HG02884 (cell line): ENCODE data around the gene AQP7.
A peak's percentile ranks its signal among the peaks of the same experiment; 100 is the strongest.
"Not testable (repeated sequence)": the region's sequence is repeated elsewhere in the genome, so short reads cannot be mapped to it uniquely, and the experiment has no call there.

Experiments used
- ATAC-seq: cut with Tn5 transposase; IDR thresholded peaks from one replicate; pipeline ENCODE4 v1.9.1; 2021; ENCODE audit warnings: mild to moderate bottlenecking, moderate library complexity; ENCODE audit not compliant: unreplicated experiment

AQP7 gene

DNA sequence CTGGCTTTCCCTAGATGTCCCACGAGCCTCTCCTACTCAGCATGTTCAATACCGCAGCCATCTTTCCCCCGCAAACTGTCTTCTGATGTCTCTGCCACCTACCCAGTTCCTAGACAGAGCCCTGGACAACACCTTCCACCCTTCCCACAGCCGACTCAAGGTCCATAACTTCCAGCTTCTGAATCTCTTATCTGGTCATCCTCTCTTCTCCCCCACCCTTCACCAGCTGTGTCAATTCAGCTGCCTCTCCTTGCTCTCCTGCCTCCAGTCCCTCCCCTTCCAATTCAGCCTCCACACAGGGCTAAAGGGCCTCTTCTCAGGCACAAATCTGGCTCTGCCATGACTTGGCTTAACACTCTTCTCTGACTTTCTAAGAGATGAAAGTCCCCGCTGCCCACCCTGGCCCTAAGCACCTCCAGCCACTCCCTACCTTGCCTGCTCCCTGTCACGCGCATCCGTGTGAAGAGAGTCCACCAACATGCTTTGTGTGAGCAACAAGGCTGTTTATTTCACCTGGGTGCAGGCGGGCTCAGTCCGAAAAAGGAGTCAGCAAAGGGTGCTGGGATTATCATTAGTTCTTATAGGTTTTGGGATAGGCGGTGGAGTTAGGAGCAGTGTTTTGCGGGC lies 25.2 kb downstream of the AQP7 start:
- no peak for ATAC-seq

DNA sequence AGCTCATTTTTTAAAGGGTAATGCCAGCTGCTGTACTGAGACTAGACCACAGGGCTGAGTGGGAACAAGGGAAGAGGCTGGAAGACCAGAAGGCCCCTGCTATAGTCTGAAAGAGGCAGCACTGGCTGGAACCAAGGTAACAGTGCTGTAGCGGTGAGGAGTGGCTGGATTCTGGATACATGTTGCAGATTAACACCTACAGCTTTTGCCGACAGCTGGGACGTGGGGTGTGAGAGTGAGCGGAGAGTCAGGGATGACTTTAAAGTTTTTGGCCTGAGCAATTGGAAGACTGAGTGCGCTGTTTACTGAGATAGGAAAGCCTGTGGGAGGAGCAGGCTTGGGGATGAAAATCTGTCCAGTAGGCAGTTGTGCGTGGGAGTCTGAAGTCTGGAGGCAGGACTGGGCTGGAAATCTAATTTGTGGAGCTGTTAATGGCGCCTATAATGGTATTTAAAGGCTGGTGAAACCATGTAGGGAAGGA lies 26.5 kb downstream of the AQP7 start:
- ATAC-seq = no peak

DNA sequence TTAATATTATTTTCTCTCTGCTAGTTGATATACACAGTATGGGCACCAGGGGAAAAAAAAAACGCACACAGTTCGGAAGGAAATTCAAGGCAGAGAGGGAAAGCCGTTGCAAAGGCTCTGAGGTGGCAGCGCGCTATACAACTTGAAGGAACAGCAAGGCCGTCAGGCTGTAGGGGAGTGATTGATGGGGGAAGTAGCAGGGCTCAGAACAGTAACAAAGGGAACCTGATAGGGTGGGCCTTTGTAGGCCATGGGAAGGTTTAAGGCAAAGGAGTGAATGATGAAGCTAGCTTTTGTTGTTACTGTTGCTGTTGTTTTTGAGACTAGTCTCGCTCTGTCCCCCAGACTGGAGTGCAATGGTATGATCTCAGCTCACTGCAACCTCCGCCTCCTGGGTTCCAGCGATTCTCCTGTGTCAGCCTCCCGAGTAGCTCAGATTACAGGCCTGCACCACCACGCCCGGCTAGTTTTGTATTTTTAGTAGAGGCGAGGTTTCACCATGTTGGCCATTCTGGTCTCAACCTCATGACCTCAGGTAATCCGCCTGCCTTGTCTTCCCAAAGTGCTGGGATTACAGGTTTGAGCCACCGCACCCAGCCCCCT lies 27.0 kb downstream of the AQP7 start:
- peak; percentile 15 for ATAC-seq

DNA sequence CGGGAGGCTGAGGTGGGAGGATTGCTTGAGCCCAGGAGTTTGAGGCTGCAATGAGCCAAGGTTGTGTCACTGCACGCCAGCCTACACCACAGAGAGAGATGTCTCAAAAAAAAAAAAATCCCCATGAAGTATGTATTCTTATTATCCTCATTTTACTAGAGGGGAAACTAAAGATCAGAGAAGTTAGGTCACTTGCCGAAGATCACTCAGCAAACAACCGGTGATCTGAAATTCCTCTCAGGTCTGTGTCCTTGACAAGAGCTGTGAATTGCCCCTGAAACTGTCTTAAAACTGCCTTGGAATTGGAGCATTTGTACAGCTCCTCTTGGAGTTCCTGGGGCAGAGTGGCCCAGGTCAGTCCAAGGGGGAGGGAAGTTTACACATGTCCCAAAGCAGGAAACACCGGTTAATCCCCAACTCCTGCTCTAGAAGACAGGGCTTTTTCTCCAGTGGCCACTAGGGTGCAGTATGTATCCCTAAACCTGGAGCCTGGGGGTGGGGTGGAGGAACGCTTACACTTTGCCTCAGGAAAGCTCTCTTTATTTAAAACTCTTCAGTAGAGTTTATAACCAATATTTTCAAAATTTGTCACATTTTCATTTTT lies 27.6 kb downstream of the AQP7 start:
- peak; percentile 49 for ATAC-seq

- ATAC-seq = no peak
Observed at GRCh38 chr9:33374190-33374589, 28.2 kb downstream of the AQP7 start.

GRCh38 chr9:33372900-33373299 lies 29.5 kb downstream of the AQP7 start:
- ATAC-seq = no peak

DNA sequence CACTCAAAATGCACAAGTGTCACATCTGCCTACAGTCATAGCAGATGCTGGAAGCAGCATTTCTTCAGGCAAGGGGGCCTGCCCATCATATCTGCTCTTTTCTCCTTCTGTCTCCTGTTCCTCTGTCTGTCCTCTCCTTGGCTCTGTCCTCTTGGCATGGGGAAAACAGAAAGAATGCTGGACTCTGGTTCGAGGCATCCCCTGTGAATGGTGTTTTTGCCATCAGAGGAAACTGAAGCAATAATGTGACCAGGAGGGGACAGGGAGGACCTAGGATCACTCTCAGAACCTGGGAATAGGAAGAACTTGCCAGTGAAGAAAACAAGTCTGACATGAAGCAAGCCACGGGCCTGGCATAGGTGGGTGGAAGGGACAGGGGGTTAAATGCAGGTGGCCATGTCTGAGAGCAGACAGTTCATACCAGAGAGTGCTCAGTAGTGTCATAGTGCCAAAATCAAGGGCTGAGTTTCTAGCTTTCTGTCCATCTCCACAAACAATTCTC lies 35.3 kb downstream of the AQP7 start:
- no peak for ATAC-seq

- ATAC-seq = not testable (repeated sequence)
Observed at GRCh38 chr9:33364814-33365213, 37.6 kb downstream of the AQP7 start.

DNA sequence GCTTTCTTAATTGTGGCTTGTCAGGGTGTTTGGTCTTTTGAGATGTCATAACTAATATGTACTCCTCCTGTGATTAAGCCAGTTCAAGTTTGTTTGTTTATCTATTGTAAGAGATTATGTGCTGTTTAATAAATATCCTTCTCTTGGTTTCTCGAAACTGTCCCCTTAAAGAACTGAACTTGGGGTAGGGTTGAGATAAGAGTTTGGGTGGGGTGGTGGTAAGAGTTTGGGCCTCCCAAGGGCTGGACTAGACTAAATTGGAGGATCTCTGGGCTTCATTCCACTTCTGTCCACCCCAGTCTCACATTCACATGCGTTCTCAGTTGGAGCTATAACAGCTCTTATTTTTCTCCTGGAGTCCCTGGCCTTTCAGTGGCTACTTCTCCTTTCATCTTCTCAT lies 38.2 kb downstream of the AQP7 start:
- ATAC-seq = no peak

DNA sequence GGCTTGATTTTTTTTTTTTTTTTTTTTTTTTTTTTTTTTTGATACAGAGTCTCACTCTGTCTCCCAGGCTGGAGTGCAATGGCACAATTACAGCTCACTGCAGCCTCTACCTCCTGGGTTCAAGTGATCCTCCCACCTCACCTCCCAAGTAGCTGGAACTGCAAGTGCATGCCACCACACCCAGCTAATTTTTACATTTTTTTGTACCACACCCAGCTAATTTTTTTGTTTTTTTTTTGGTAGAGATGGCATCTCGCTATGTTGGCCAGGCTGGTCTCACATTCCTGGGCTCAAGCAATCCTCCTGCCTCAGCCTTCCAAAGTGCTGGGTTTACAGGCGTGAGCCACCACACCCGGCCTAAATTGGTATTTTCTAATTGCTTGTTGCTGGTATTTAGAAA lies 43.7 kb downstream of the AQP7 start:
- ATAC-seq = not testable (repeated sequence)

- no peak for ATAC-seq
Observed at GRCh38 chr9:33355933-33356332, 46.4 kb downstream of the AQP7 start.

- ATAC-seq = no peak
Observed at GRCh38 chr9:33354651-33355211, 47.6 kb downstream of the AQP7 start.

GRCh38 chr9:33351547-33351946 lies 50.8 kb downstream of the AQP7 start:
- no peak for ATAC-seq

DNA sequence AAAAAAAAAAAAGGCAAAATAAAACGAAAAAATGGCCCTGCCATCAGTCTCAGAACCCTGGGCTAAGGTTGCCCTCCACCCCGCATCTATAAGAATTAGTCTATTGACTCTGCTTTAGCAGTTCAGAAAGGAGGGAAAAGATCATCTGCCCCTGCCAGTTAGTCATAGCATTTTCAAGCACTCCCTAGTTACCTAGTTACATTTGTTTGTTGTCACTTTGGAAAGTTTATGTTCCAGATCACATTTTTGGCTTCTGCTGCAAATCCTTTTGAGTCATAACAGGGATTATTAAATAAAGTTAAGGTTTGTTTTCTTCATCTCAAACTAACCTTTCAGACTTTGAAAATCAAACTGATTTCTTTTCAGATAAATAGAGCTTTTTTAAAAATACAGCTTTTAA lies 52.1 kb downstream of the AQP7 start:
- ATAC-seq = no peak

- no peak for ATAC-seq
Observed at GRCh38 chr9:33349743-33350142, 52.6 kb downstream of the AQP7 start.

DNA sequence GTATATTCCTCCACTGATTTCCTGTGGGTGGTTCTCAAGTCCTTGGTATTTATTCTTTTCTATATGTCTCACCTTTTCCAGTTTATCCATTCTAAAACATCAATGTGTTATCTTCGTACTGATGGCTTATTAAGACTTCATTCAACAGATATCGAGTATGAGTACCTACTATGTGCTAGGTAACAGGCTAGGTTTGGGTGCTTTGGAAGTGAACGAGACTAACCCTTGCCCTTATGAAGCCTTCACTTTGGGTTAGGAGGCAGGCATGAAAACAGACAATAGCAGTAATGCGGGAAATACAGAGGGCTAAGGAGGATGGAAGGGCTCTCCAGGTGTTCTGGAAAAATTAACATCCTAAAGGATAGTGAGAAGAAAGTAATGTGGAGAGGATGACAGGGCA lies 53.4 kb downstream of the AQP7 start:
- ATAC-seq = no peak

GRCh38 chr9:33346564-33346963 lies 55.8 kb downstream of the AQP7 start:
- no peak for ATAC-seq

DNA sequence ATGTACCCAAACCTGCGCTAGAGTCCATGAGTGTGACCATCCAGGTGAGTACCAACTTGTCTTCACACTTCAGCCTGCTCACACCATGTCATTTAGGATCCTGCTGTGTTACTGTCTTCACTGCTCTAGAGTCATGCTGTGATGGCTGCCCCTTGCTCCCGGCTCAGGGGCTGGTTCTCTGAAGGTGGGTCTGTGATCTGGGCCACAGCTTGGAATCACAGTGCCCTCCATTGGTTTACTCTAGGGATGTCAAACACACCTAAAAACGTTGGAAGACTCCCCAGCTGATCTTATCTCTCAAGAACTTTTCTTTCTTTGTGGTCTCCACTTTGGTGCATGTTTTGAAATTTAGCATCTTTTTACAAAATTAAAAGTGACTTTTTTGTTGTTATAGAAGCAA lies 58.2 kb downstream of the AQP7 start:
- no peak for ATAC-seq

GRCh38 chr9:33341182-33341581 lies 61.2 kb downstream of the AQP7 start:
- ATAC-seq = no peak

DNA sequence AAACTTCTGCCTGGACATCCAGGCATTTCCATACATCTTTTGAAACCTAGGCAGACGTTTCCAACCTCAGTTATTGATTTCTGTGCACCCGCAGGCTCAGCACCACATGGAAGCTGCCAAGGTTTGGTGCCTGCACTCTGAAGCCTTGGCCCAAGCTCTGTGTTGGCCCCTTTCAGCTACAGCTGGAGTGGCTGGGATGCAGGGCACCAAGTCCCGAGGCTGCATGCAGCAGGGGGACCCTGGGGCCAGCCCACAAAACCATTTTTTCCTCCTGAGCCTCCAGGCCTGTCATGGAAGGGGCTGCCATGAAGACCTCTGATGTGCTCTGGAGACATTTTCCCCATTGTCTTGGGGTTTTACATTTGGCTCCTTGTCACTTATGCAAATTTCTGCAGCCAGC lies 62.2 kb downstream of the AQP7 start:
- ATAC-seq = no peak
